Muscle layer of colon (tissue), 2 donors: ENCODE results near the gene NELFB.
"Not testable (repeated sequence)": the region's sequence is repeated elsewhere in the genome, so short reads cannot be mapped to it uniquely, and the experiment has no call there.

Experiments
- H3K27ac ChIP-seq: one replicate; pipeline ENCODE4 v1.7.0; 2013; ENCODE audit warnings: low read depth, mild to moderate bottlenecking, low read length, moderate library complexity
- H3K27me3 ChIP-seq, 2 donors: one replicate each; pipeline ENCODE4 v1.7.0; 2013; ENCODE audit warnings: low read length in 2 of 2, mild to moderate bottlenecking in 2 of 2; ENCODE audit not compliant: insufficient read depth in 2 of 2, control insufficient read depth in 1 of 2
- H3K36me3 ChIP-seq: one replicate; pipeline ENCODE4 v1.7.0; 2013; ENCODE audit warnings: mild to moderate bottlenecking, low read length; ENCODE audit not compliant: insufficient read depth
- H3K4me1 ChIP-seq: one replicate; pipeline ENCODE4 v1.7.0; 2013; ENCODE audit warnings: mild to moderate bottlenecking, low read length; ENCODE audit not compliant: insufficient read depth
- H3K4me3 ChIP-seq, 2 donors: one replicate each; pipeline ENCODE4 v1.7.0; 2013; ENCODE audit warnings: low read length in 2 of 2, low read depth in 1 of 2, mild to moderate bottlenecking in 1 of 2, moderate library complexity in 1 of 2
- H3K9ac ChIP-seq: one replicate; pipeline ENCODE4 v1.7.0; 2013; ENCODE audit warnings: low read length
- H3K9me3 ChIP-seq: one replicate; pipeline ENCODE4 v1.7.0; 2013; ENCODE audit warnings: mild to moderate bottlenecking, low read length
- donor health status: abdominal sarcoma.
- donor health status: Adenocarcinoma of cecum.

The NELFB gene

GRCh38 chr9:137240318-137240840, 14.7 kb upstream of the NELFB start:
- peak overlapping the region; percentile 97 for H3K27ac ChIP-seq

GRCh38 chr9:137240841-137241489, 14.2 kb upstream of the NELFB start, which contains the start of gene TUBB4B:
TSS of gene TUBB4B (plus strand) at chr9:137241287. CDS start at chr9:137241361, 74 bp downstream.
- Histone ChIP-seq H3K4me3 (peak within 1 kb of the TSS; percentile 60 to 93), H3K36me3 (peaks cover 24% of the 10 kb centered on the region), H3K9me3 (no peaks in the 10 kb centered on the region), H3K27ac (peak within 1 kb of the TSS; percentile 97), H3K27me3 (peaks cover 0 to under 1% of the 10 kb centered on the region in 2 donors), H3K9ac (peak within 1 kb of the TSS; percentile 64), H3K4me1 (peaks cover 48% of the 10 kb centered on the region)

More at GRCh38 chr9:137240318-137240840, 14.7 kb upstream of the NELFB start:
- H3K27me3 ChIP-seq = peaks cover 0 to 7% of the 10 kb centered on the region in 2 donors
- peak overlapping the region; percentile 49 to 93 for H3K4me3 ChIP-seq
- H3K9me3 ChIP-seq = no peaks in the 10 kb centered on the region
- H3K4me1 ChIP-seq = peaks cover 54% of the 10 kb centered on the region
- H3K9ac ChIP-seq = no peak overlapping the region
- H3K36me3 ChIP-seq = peaks cover 24% of the 10 kb centered on the region

- Histone ChIP-seq H3K27me3 (no peaks in the 10 kb centered on the region), H3K4me1 (peaks cover 41% of the 10 kb centered on the region), H3K36me3 (peaks cover 24% of the 10 kb centered on the region), H3K9me3 (no peaks in the 10 kb centered on the region), H3K27ac (peak overlapping the region; percentile 93), H3K9ac (peak overlapping the region; percentile 64), H3K4me3 (peak overlapping the region; percentile 60 to 62)
Observed at GRCh38 chr9:137241490-137242268, 13.4 kb upstream of the NELFB start.

- Histone ChIP-seq H3K27ac (peak overlapping the region; percentile 93), H3K9me3 (no peaks in the 10 kb centered on the region), H3K4me1 (peaks cover 36% of the 10 kb centered on the region), H3K36me3 (peaks cover 24% of the 10 kb centered on the region), H3K4me3 (peak overlapping the region; percentile 60 to 62), H3K9ac (peak overlapping the region; percentile 64), H3K27me3 (no peaks in the 10 kb centered on the region)
Observed at GRCh38 chr9:137242269-137243203, 12.6 kb upstream of the NELFB start.

- H3K27me3 ChIP-seq, H3K9me3 ChIP-seq, H3K9ac ChIP-seq, H3K27ac ChIP-seq, H3K4me3 ChIP-seq: not testable (repeated sequence)
- H3K4me1 ChIP-seq = peaks cover 29% of the 10 kb centered on the region
- peaks cover 24% of the 10 kb centered on the region for H3K36me3 ChIP-seq
Observed at GRCh38 chr9:137243266-137243625, 11.9 kb upstream of the NELFB start.

GRCh38 chr9:137243626-137244485, 11.3 kb upstream of the NELFB start:
- H3K36me3 ChIP-seq = peaks cover 21% of the 10 kb centered on the region
- no peak overlapping the region for H3K4me3 ChIP-seq
- H3K27me3 ChIP-seq = no peaks in the 10 kb centered on the region
- H3K9ac ChIP-seq = no peak overlapping the region
- H3K9me3 ChIP-seq = no peaks in the 10 kb centered on the region
- H3K27ac ChIP-seq = no peak overlapping the region
- peaks cover 24% of the 10 kb centered on the region for H3K4me1 ChIP-seq

GRCh38 chr9:137244486-137245449, 10.4 kb upstream of the NELFB start:
- no peak overlapping the region for H3K9ac ChIP-seq
- no peak overlapping the region for H3K27ac ChIP-seq

GRCh38 chr9:137245450-137246421, 9.4 kb upstream of the NELFB start:
- Histone ChIP-seq H3K27ac (no peak overlapping the region), H3K4me1 (peaks cover 19% of the 10 kb centered on the region), H3K9ac (no peak overlapping the region), H3K4me3 (no peak overlapping the region), H3K36me3 (peaks cover 20% of the 10 kb centered on the region), H3K9me3 (no peaks in the 10 kb centered on the region), H3K27me3 (peaks cover 0 to 1% of the 10 kb centered on the region in 2 donors)

More at GRCh38 chr9:137244486-137245449, 10.4 kb upstream of the NELFB start:
- peaks cover 19% of the 10 kb centered on the region for H3K4me1 ChIP-seq
- peaks cover 20% of the 10 kb centered on the region for H3K36me3 ChIP-seq
- no peak overlapping the region for H3K4me3 ChIP-seq
- no peaks in the 10 kb centered on the region for H3K9me3 ChIP-seq
- H3K27me3 ChIP-seq = no peaks in the 10 kb centered on the region
